ENCODE results near the gene PAMR1. TPM values are rescaled to one million over a fixed set of nuclear protein-coding genes. Genes with fewer than 3 reads are reported as not detected.
A peak's percentile ranks its signal among the peaks of the same experiment; 100 is the strongest.

Gene PAMR1
- total RNA-seq, 1 donor, result 278 TPM

GRCh38 chr11:35414776-35415175 is 110.6 kb downstream of the PAMR1 start:
- H3K4me3 ChIP-seq (ENCODE audit: low read depth, low read length), result no peak overlapping the region
- no peak for DNase-seq (ENCODE audit: low read depth)
- no peak for TF ChIP-seq CTCF (IDR thresholded peaks at IDR 0.05; ENCODE audit: insufficient read depth, low read length)

- no peak overlapping the region for H3K4me3 ChIP-seq (ENCODE audit: low read depth, low read length)
- DNase-seq (ENCODE audit: low read depth), result no peak
- no peak for TF ChIP-seq CTCF (IDR thresholded peaks at IDR 0.05; ENCODE audit: insufficient read depth, low read length)
Observed at GRCh38 chr11:35414311-35414710, 111.1 kb downstream of the PAMR1 start.

- no peak for DNase-seq (ENCODE audit: low read depth)
- no peak for TF ChIP-seq CTCF (IDR thresholded peaks at IDR 0.05; ENCODE audit: insufficient read depth, low read length)
- H3K4me3 ChIP-seq (ENCODE audit: low read depth, low read length), result no peak overlapping the region
Observed at GRCh38 chr11:35413598-35413997, 111.8 kb downstream of the PAMR1 start.

GRCh38 chr11:35412285-35412684 is 113.1 kb downstream of the PAMR1 start:
- no peak overlapping the region for H3K4me3 ChIP-seq (ENCODE audit: low read depth, low read length)
- peak; percentile 47 for TF ChIP-seq CTCF (IDR thresholded peaks at IDR 0.05; ENCODE audit: insufficient read depth, low read length)
- DNase-seq (ENCODE audit: low read depth), result peak; percentile 33

- H3K4me3 ChIP-seq (ENCODE audit: low read depth, low read length), result no peak overlapping the region
- DNase-seq (ENCODE audit: low read depth), result no peak
- TF ChIP-seq CTCF (IDR thresholded peaks at IDR 0.05; ENCODE audit: insufficient read depth, low read length), result no peak
Observed at GRCh38 chr11:35407041-35407440, 118.4 kb downstream of the PAMR1 start.

- DNase-seq (ENCODE audit: low read depth), result peak; percentile 38
- TF ChIP-seq CTCF (IDR thresholded peaks at IDR 0.05; ENCODE audit: insufficient read depth, low read length), result peak; percentile 55
- no peak overlapping the region for H3K4me3 ChIP-seq (ENCODE audit: low read depth, low read length)
Observed at GRCh38 chr11:35404388-35404775, 121.0 kb downstream of the PAMR1 start.

GRCh38 chr11:35403765-35404387 is 121.5 kb downstream of the PAMR1 start:
- no peak for DNase-seq (ENCODE audit: low read depth)
- no peak overlapping the region for H3K4me3 ChIP-seq (ENCODE audit: low read depth, low read length)
- no peak for TF ChIP-seq CTCF (IDR thresholded peaks at IDR 0.05; ENCODE audit: insufficient read depth, low read length)
